HG03060 (cell line): Measurements from ENCODE around the gene ZNF106.

Source experiments
- ATAC-seq: cut with Tn5 transposase; IDR thresholded peaks from one replicate; pipeline ENCODE4 v1.9.1; 2021; ENCODE audit warnings: low read depth, moderate number of reproducible peaks; ENCODE audit not compliant: unreplicated experiment

The ZNF106 gene

GRCh38 chr15:42409011-42409410, 81.9 kb downstream of the ZNF106 start:
- no peak for ATAC-seq

DNA sequence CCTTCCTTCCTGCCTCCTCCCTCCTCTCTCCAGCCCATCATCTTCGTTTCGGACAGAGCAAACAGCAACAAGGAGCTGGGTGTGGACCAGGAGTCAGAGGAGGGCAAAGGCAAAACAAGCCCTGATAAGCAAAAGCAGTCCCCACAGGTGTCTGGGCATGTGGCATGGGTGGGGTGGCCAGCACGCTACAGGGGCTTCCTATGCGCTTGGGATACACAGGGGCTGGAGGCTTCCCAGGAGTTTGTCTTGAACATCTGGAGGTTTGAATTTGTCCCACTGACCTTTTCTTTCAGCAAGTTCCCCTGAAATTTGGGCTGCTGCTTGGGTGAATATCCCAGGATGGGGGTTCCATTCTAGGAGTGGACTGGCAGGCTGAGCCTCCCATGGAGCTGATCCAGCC, 82.8 kb downstream of the ZNF106 start:
- no peak for ATAC-seq

DNA sequence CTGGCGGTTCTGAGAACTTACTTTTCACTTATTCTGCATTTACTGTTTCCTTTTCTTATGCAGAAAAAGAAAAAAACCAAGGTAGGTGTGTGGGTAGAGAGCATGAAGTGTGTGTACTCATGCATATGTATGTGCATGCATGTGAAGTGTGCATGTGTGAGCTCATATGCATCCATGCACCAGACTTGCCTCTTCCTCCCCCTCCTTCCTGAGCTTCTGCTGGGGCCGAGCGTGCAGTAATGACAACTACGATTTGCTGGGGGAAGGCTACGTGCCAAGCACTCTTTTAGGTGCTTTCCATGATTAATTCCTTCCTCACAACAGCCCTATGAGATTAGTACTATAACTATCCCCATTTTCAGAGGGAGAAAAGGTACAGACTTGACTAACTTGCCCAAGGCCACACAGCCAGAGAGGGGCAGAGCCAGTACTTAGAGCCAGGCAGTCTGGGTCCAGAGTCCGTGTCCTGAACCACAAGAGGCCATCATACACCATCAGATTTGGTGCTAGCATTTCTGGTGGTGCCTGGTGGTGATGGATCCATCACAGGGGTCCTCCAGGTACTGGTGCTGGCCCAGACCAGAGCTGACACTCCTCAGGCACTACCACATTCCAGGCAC, 85.0 kb downstream of the ZNF106 start:
- ATAC-seq = no peak

GRCh38 chr15:42404461-42405235, 86.3 kb downstream of the ZNF106 start:
- ATAC-seq = no peak

- ATAC-seq = no peak
Measured at GRCh38 chr15:42403389-42403788, 87.6 kb downstream of the ZNF106 start.

GRCh38 chr15:42402455-42403205, 88.3 kb downstream of the ZNF106 start:
- no peak for ATAC-seq

- no peak for ATAC-seq
Measured at GRCh38 chr15:42401544-42402454, 89.1 kb downstream of the ZNF106 start.

- no peak for ATAC-seq
Measured at GRCh38 chr15:42395838-42396237, 95.1 kb downstream of the ZNF106 start.

DNA sequence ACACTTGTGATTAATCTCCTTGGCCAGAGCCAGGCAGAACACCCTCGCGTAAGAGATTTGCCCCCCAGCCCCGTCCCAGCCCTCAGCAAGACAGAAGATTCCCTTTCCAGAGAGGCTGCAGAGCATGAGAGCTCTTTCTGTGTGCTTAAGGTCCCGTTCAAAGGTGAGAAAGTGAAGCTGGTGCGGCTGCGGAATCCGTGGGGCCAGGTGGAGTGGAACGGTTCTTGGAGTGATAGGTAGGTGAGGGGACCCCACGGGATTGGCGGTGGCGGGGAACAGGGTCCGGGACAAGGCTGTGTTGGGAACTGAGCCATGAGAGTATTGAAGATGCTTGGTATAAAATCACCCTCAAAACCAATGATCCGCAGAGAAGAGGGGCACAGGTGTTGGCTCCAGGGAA, 96.8 kb downstream of the ZNF106 start:
- ATAC-seq = no peak

DNA sequence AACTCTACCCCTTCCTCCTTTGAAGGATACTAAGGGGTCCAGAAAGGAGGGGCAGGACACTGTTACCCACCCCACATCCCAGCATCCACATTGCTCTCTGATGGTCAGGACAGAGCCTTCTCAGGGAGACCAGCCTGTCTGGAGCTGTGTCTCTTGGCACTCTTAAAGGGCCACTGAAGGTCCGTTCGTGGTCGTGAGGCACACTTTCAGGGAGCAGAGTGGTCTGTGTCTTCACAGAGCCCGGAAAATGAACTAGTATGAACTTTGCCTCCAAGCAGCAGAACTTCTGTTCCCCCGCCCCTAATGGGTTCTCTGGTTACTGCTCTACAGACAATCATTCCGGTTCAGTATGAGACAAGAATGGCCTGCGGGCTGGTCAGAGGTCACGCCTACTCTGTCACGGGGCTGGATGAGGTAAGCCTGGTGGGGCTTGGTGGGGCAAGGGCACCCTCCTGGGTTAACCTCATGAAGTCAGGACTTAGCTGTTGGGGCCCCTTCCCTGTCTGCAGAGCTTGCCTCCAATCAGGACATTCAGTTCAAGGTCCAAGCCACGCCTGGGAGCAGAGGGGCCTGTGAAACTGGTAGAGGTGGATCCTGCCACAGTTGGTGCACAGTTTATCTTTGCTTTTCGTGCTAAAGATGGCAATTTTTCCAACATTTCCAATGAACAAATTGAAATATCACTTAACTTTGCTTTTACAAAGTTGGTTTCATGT, 98.5 kb downstream of the ZNF106 start:
- no peak for ATAC-seq

DNA sequence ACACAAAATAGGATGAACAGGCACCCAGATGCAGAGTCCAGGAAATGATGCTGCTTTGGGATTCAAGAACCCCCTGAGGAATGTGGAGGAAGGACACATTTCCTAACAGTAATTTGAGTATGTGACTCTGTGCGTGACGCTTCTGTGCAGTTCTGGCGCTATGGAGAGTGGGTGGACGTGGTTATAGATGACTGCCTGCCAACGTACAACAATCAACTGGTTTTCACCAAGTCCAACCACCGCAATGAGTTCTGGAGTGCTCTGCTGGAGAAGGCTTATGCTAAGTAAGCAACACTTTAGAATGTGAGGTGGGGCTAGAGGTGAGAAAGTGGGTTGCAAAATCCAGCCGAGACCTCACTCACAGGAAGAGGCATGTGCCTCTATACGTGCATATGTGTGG, 103.3 kb downstream of the ZNF106 start:
- no peak for ATAC-seq

DNA sequence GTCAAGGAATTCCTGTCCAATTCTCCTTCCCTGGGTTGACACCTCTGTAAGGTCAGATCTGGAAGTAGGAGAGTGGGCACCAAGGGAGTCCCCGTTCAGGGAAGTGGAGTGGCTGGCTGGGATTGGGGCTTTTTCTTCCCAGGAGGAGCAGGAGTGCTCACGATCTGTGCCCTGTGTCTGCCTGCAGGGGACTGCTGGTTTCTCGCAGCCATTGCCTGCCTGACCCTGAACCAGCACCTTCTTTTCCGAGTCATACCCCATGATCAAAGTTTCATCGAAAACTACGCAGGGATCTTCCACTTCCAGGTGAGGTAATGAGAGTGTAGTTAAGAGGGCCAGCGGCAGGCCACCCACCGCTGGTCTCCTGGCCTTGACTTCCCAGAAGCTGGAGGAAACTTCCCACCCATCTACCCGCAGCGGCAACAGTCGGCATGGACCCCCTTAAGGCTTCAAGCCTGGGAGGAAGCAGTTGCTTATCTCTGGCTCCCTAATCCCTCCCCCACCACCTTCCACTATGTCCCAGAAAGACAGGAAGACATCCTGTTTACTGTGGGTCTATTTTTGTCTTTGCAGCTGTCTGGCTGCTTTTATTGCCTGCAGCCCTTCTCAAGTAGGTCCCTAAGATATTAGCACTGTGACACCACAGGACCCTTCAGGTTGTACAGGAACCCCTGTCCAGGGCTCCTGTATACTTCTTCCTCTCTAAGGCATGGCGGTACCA, 104.8 kb downstream of the ZNF106 start:
- no peak for ATAC-seq

DNA sequence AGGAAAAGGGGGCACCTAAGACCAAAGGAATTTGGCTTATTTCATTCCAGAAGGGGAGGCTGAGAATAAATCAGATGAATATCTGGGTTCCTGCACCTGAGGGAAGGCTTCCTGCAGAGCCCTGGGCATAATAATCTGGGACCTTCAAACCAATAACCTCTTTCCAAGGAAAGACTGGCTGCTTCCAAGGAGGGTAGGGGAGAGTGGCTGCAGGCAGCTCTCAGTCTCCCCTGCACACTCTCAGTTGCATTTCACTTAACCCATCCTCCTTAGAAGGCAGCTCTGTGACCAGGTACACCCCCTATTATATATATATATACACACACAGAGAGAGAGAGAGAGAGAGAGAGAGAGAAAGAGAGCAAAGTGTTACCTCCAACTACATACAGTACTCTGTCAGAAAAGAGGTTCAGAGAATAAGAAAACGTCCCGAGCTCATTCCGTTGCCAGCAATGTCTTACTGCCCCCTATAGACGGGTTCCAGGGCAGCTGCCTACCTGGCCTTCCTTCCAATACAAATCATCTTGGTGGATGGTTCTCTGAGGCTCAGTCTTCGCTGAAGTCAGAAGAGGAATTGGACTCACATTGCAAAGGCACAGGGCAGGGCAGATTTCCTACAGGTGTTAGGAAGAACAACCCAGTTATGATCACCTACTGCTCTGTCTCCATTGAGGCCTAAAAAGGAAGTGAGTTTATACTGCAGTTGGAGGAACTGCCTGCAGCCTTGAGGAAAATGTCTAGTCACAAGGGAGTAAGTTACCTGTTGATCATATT, 105.5 kb downstream of the ZNF106 start:
- no peak for ATAC-seq

- no peak for ATAC-seq
Measured at GRCh38 chr15:42384597-42384996, 106.3 kb downstream of the ZNF106 start.

DNA sequence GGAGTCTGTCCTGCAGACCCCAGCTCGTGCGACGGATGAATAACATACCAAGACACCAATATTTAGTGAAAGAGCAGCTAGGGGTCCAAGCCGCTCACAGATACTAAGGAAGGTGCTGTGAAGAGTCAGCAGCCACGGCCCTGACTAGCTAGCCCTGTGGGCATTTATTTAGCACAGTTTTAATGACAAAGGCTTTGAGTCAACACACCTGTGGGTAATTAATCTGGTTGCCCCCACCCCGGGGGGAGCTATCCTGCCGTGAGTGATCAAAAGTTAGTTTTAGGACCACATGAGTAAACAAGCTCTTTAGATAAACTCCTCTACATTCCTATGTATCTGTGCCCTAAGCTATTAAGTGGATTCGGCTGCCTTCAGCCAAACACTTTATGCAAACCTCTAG, 112.9 kb downstream of the ZNF106 start:
- no peak for ATAC-seq

DNA sequence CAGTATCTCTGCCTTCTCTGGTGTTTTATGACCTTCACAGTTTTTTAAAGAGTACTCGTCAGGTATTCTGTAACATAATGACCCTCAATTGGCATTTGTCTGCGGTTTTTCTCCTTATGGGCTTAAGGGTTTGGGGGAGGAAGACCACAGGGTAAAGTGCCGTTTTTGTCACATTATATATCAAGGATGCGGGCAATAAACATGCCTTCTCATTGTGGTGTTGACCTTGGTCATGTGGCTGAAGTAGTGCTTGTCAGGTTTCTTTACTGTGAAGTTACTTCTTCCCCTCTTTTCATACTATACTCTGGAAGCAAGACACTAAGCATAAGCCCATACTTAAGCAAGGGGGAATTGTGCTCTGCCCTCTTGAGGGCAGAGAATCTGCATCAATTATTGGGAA, 115.0 kb downstream of the ZNF106 start:
- no peak for ATAC-seq

GRCh38 chr15:42375252-42375651, 115.7 kb downstream of the ZNF106 start:
- ATAC-seq = no peak

DNA sequence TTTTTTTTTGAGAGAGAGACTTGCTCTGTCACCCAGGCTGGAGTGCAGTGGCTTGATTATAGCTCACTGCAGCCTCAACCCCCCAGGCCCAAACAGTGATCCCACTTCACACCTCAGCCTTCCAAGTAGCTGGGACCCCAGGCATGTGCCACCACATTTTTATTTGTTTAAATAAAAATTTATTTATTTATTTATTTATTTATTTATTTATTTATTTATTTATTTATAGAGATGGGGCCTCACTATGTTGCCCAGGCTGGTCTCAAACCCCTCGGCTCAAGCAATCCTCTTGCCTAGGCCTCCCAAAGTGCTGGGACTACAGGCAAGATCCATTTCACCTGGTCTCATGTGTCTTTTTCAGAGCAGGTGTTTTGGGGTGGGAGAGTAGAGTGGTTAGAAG, 116.1 kb downstream of the ZNF106 start:
- no peak for ATAC-seq

DNA sequence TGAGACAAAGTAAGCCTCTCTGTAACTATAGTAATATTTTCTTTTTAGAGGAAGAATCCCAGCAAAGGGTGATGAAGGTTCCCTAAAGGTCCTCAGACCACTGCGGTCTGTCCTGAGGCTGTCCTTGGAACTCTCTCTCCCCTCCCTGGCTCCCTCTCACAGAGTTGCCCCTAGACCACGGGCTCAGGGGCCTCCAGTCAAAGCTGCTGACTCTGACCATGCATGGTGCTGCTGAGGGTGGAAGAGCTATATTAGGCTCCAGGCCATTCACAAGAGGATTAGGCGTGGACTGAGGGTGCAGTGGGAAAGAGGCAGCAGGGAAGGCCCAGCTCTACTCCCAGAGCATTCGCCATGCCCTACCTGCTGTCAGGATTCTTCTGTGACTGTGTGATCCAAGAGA, 117.0 kb downstream of the ZNF106 start:
- no peak for ATAC-seq
